OCI-LY1 (cell line): ENCODE data around the gene CPA3.

Experiments
- EZH2 ChIP-seq: fragments of 200-600 bp; sonication (generic), shearing (Covaris generic); IDR thresholded peaks from 2 replicates; pipeline ENCODE4 v1.8.0; 2017; ENCODE audit warnings: borderline replicate concordance, mixed run types, mild to moderate bottlenecking, antibody characterized with exemption, low read length, moderate library complexity, mixed read lengths
- TF ChIP-seq, protein P1 (sequence below): fragments of 200-600 bp; sonication (generic), shearing (Covaris generic); IDR thresholded peaks from 2 replicates; pipeline ENCODE4 v1.5.1; 2017; ENCODE audit warnings: mild to moderate bottlenecking, antibody characterized with exemption, low read length, moderate library complexity, mixed read lengths

DNA sequence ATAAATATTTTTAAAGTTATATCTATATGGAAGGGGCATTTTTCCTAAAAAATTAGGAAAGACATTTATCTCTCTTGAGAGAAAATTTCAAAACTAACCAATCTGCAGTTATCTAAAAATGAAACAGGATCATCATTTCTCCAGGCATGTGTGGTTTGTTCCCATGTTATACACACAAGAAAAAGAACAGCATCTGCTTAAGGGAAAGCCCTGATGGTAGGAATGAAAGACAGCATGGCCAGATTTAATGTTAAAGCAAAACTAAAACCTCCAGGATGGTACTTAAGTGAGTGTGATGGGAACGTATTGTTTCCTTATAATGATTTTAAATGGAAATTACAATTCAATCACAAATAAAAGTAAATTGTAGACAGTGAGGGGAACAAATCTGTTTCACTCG, 80.0 kb downstream of the CPA3 start:
- TF ChIP-seq, protein P1, sequence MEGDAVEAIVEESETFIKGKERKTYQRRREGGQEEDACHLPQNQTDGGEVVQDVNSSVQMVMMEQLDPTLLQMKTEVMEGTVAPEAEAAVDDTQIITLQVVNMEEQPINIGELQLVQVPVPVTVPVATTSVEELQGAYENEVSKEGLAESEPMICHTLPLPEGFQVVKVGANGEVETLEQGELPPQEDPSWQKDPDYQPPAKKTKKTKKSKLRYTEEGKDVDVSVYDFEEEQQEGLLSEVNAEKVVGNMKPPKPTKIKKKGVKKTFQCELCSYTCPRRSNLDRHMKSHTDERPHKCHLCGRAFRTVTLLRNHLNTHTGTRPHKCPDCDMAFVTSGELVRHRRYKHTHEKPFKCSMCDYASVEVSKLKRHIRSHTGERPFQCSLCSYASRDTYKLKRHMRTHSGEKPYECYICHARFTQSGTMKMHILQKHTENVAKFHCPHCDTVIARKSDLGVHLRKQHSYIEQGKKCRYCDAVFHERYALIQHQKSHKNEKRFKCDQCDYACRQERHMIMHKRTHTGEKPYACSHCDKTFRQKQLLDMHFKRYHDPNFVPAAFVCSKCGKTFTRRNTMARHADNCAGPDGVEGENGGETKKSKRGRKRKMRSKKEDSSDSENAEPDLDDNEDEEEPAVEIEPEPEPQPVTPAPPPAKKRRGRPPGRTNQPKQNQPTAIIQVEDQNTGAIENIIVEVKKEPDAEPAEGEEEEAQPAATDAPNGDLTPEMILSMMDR, result no peak
- no peak for TF ChIP-seq EZH2
